Loucy (cell line): ENCODE measurements around the gene SLC5A6.

ENCODE experiments used
- EZH2phosphoT487 ChIP-seq: fragments of 200-600 bp; IDR thresholded peaks from 2 replicates; pipeline ENCODE4 v1.6.1; 2018; ENCODE audit warnings: antibody characterized with exemption, mild to moderate bottlenecking, moderate library complexity, borderline replicate concordance
- TF ChIP-seq, protein P1 (sequence below): fragments of 200-600 bp; sonication (generic); conservative IDR thresholded peaks from 2 replicates; pipeline ENCODE4 v1.5.1; 2014; ENCODE audit warnings: mild to moderate bottlenecking, antibody characterized with exemption, low read length

DNA sequence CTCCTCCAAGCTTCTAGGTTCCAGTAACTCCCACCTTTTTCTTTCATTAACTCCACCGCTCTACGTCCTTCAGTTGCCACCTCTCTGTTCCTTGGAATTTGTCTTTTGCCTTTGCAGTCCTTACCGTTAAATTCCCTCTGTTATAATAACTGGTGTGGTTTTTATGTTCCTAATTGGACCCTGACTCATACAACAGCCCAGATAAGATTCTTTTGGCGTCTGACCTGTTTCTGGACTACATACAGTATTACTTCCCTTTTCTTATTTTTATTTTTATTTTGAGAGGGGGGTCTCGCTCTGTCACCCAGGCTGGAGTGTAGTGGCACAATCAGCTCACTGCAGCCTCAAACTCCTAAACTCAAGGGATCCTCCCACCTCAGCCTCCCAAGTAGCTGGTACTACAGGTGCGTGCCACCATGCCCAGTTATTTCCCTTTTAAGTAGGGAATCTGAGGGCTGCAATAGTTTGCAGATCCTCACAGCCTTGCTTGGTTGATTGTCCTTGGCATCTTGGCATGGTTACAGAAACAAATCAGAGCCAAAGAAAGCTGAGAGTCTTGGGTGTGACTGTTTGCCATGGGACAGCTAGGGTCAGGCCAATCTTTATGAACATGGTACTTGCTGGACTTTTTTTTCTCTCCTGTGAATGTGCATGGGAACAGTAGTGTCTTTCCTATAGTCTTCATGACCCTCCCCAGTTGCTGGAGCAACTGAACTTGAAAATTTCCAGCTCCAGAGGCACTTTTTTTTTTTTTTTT, 41.3 kb downstream of the SLC5A6 start:
- TF ChIP-seq, protein P1, sequence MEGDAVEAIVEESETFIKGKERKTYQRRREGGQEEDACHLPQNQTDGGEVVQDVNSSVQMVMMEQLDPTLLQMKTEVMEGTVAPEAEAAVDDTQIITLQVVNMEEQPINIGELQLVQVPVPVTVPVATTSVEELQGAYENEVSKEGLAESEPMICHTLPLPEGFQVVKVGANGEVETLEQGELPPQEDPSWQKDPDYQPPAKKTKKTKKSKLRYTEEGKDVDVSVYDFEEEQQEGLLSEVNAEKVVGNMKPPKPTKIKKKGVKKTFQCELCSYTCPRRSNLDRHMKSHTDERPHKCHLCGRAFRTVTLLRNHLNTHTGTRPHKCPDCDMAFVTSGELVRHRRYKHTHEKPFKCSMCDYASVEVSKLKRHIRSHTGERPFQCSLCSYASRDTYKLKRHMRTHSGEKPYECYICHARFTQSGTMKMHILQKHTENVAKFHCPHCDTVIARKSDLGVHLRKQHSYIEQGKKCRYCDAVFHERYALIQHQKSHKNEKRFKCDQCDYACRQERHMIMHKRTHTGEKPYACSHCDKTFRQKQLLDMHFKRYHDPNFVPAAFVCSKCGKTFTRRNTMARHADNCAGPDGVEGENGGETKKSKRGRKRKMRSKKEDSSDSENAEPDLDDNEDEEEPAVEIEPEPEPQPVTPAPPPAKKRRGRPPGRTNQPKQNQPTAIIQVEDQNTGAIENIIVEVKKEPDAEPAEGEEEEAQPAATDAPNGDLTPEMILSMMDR = no peak
- no peak for TF ChIP-seq EZH2phosphoT487
